Measurements from ENCODE around the gene SCAF8. TPM values are rescaled to one million over a fixed set of nuclear protein-coding genes. Genes with fewer than 3 reads are reported as not detected.

SCAF8 gene
- total and polyA plus RNA-seq, 2 of the 8 experiments (the other 6 are each of a cell fraction or from before 2014, with no cell fraction given), result 20.3 to 46.3 TPM

- TF ChIP-seq CHD2 (IDR thresholded peaks at IDR 0.05; ENCODE audit: low read length), result no peak
- TF ChIP-seq ASH2L (IDR thresholded peaks at IDR 0.05; ENCODE audit: low read length), result no peak
Observed at GRCh38 chr6:154835307-154835706, 102.1 kb downstream of the SCAF8 start (continued).
